K562 (cell line): ENCODE measurements around the gene SLC2A10. TPM values are rescaled to one million over a fixed set of nuclear protein-coding genes. Genes with fewer than 3 reads are reported as not detected.

Experiments used
- ATF7 ChIP-seq: fragments of 450-650 bp; IDR thresholded peaks from 2 replicates; pipeline ENCODE4 v1.7.1; 2014; ENCODE audit warnings: mild to moderate bottlenecking, moderate library complexity
- BRCA1 ChIP-seq, 2 experiments: fragments of 450-650 bp in 1 of 2; sonication (generic) in 1 of 2; formaldehyde crosslinking in 1 of 2; IDR thresholded peaks; 2 replicates each; pipeline versions ENCODE4 v1.5.0 to v1.6.1; 2017 to 2020; ENCODE audit warnings: mild to moderate bottlenecking in 1 of 2, missing genetic modification reagents in 1 of 2
- CHD7 ChIP-seq: fragments of 200-600 bp; sonication (generic); IDR thresholded peaks from one replicate; pipeline ENCODE4 v1.6.1; 2012; ENCODE audit warnings: mild to moderate bottlenecking, low read depth, low read length, inconsistent platforms
- CREM ChIP-seq: IDR thresholded peaks from 2 replicates; pipeline ENCODE4 v1.6.1; 2014; ENCODE audit warnings: antibody characterized with exemption, low read depth
- EZH2 ChIP-seq: IDR thresholded peaks from 2 replicates; pipeline ENCODE4 v1.6.1; 2012; ENCODE audit warnings: low read depth, mild to moderate bottlenecking, inconsistent platforms, low read length, borderline replicate concordance
- FOS ChIP-seq: IDR thresholded peaks from 3 replicates; pipeline ENCODE4 v1.6.1; 2011; ENCODE audit not compliant: insufficient read length; ENCODE audit errors: extremely low read depth
- FOXJ2 ChIP-seq: fragments of 200-800 bp; sonication (Bioruptor generic); IDR thresholded peaks from 2 replicates; pipeline ENCODE4 v1.6.1; 2016; ENCODE audit warnings: missing genetic modification characterization, missing compliant biosample characterization
- HES1 ChIP-seq: fragments of 450-650 bp; IDR thresholded peaks from 2 replicates; pipeline ENCODE4 v1.6.1; 2016; ENCODE audit warnings: low read depth, mild to moderate bottlenecking, moderate library complexity
- MAFK ChIP-seq: IDR thresholded peaks from 2 replicates; pipeline ENCODE4 v1.6.1; 2011; ENCODE audit warnings: low read length, improper control_type of control experiment
- NFATC3 ChIP-seq: fragments of 450-650 bp; IDR thresholded peaks from 2 replicates; pipeline ENCODE4 v1.6.1; 2017; ENCODE audit warnings: mild to moderate bottlenecking
- NFYB ChIP-seq: IDR thresholded peaks from 2 replicates; pipeline ENCODE4 v1.6.1; 2011; ENCODE audit warnings: mild to moderate bottlenecking, moderate library complexity; ENCODE audit not compliant: insufficient read length; ENCODE audit errors: extremely low read depth
- PHF20 ChIP-seq: fragments of 450-650 bp; IDR thresholded peaks from 2 replicates; pipeline ENCODE4 v1.6.1; 2018; ENCODE audit not compliant: partially characterized antibody
- PHF21A ChIP-seq: fragments of 450-650 bp; IDR thresholded peaks from 2 replicates; pipeline ENCODE4 v1.6.1; 2017; ENCODE audit warnings: low read depth, borderline replicate concordance
- YY1 ChIP-seq, 3 experiments: IDR thresholded peaks; 2 replicates each; pipeline ENCODE4 v1.6.1; 2011; ENCODE audit warnings: low read length in 2 of 3, mild to moderate bottlenecking in 2 of 3, moderate library complexity in 2 of 3, borderline replicate concordance in 1 of 3, control low read depth in 1 of 3, low read depth in 1 of 3; ENCODE audit not compliant: insufficient read depth in 3 of 3, insufficient replicate concordance in 2 of 3, control insufficient read depth in 1 of 3, insufficient read length in 1 of 3; ENCODE audit errors: extremely low read depth in 1 of 3
- ZNF282 ChIP-seq: sonication (generic); formaldehyde crosslinking; IDR thresholded peaks from 2 replicates; pipeline ENCODE4 v1.8.1; 2023; ENCODE audit warnings: missing genetic modification reagents
- ZNF354B ChIP-seq: fragments of 250-450 bp; sonication (Bioruptor Pico); IDR thresholded peaks from 2 replicates; pipeline ENCODE4 v1.4.0; 2020
- ZNF445 ChIP-seq: fragments of 250-450 bp; sonication (Bioruptor Pico); IDR thresholded peaks from 2 replicates; pipeline ENCODE4 v1.4.0; 2020; ENCODE audit warnings: low read depth, mild to moderate bottlenecking, moderate library complexity
- ZNF766 ChIP-seq: fragments of 200-800 bp; sonication (Bioruptor generic); conservative IDR thresholded peaks from 2 replicates; pipeline ENCODE4 v1.6.1; 2016; ENCODE audit warnings: missing genetic modification characterization, missing compliant biosample characterization
- ZNF830 ChIP-seq: fragments of 250-450 bp; sonication (Bioruptor Pico); IDR thresholded peaks from 2 replicates; pipeline ENCODE4 v1.5.0; 2021; ENCODE audit warnings: mild to moderate bottlenecking
- polyA plus RNA-seq, 8 experiments: library from polyadenylated mRNA; depleted of rRNA in 4 of 8; stranded (reverse) in 5 of 8; unstranded in 3 of 8; fragments of >200 nt; fragmentation: Nextera tagmentation in 2 of 8; fragmentation: Illumina TruSeq in 1 of 8; extraction: Ambion mirVana in 2 of 8; extraction: Trizol in 1 of 8; gene quantifications; 2 replicates each; pipeline versions ENCODE4 v1.2.1 to v1.2.3, GENCODE V29; 2011 to 2014; ENCODE audit warnings: inconsistent platforms in 1 of 8, missing spikeins in 1 of 8
- total RNA-seq, 7 experiments: library from RNA; depleted of rRNA in 6 of 7; stranded (reverse); fragments of >200 nt in 6 of 7; fragmentation: Illumina TruSeq in 2 of 7; extraction: Trizol in 2 of 7; gene quantifications; 2 replicates each; pipeline versions ENCODE4 v1.2.1 to v1.2.3, GENCODE V29; 2011 to 2021; ENCODE audit warnings: low replicate concordance in 1 of 7

The SLC2A10 gene
- total and polyA plus RNA-seq, 9 of the 15 experiments (the other 6 are each of a cell fraction or from before 2014, with no cell fraction given), result 0.01 to 1.8 (median 0.10) TPM

GRCh38 chr20:46694484-46694883, 15.0 kb upstream of the SLC2A10 start (continued):
- TF ChIP-seq CHD7 (no peak), EZH2 (no peak), NFATC3 (no peak), ZNF766 (0 out of 2 replicates have a peak, but pooled peaks have one; percentile 45), ZNF354B (CRISPR knock-in tag) (no peak), BRCA1 (IDR thresholded peaks at IDR 0.05) (no peak), BRCA1 (CRISPR knock-in tag; IDR thresholded peaks at IDR 0.05) (no peak), PHF20 (no peak), FOS (peak; percentile 76), PHF21A (no peak), ZNF282 (CRISPR knock-in tag) (no peak), ZNF445 (no peak), HES1 (no peak), ZNF830 (CRISPR knock-in tag) (no peak), CREM (peak; percentile 48; the same call in 1 of the 2 replicates), ATF7 (peak; percentile 45; the same call in 1 of the 2 replicates), FOXJ2 (no peak), YY1 (IDR thresholded peaks at IDR 0.05; ENCODE audit: borderline replicate concordance in 1 of 3, control insufficient read depth in 1 of 3, extremely low read depth in 1 of 3, insufficient read depth in 3 of 3, insufficient read length in 1 of 3, insufficient replicate concordance in 2 of 3, low read depth in 1 of 3, low read length in 2 of 3) (no peak), NFYB (peak; percentile 100), MAFK (no peak)
